OCI-LY1 (cell line): Measurements from ENCODE around the gene ASB4.

Source experiments
- H2AFZ ChIP-seq: fragments of 200-600 bp; sonication (generic), shearing (Covaris generic); 2 replicates; pipeline ENCODE4 v1.6.0; 2014; ENCODE audit warnings: antibody characterized with exemption, mild to moderate bottlenecking, low read length
- H3F3A ChIP-seq: fragments of 200-600 bp; sonication (generic), shearing (Covaris generic); 2 replicates; pipeline ENCODE4 v1.6.0; 2014; ENCODE audit warnings: mild to moderate bottlenecking, antibody characterized with exemption, low read length, moderate library complexity; ENCODE audit not compliant: insufficient read depth
- H3K27ac ChIP-seq: fragments of 200-600 bp; sonication (generic); 2 replicates; pipeline ENCODE4 v1.5.1; 2014; ENCODE audit warnings: low read length, mixed run types, mild to moderate bottlenecking, low read depth; ENCODE audit not compliant: poor library complexity, severe bottlenecking
- H3K27me3 ChIP-seq: fragments of 200-600 bp; sonication (generic); 2 replicates; pipeline ENCODE4 v1.6.0; 2014; ENCODE audit warnings: antibody characterized with exemption, mild to moderate bottlenecking, low read length, moderate library complexity; ENCODE audit not compliant: insufficient read depth
- H3K36me3 ChIP-seq: fragments of 200-600 bp; sonication (generic); 2 replicates; pipeline ENCODE4 v1.6.1; 2014; ENCODE audit warnings: mild to moderate bottlenecking, antibody characterized with exemption, low read length, moderate library complexity, mixed read lengths; ENCODE audit not compliant: insufficient read depth
- H3K4me1 ChIP-seq: fragments of 200-600 bp; sonication (generic); 2 replicates; pipeline ENCODE4 v1.5.1; 2014; ENCODE audit warnings: mild to moderate bottlenecking, low read length, moderate library complexity; ENCODE audit not compliant: insufficient read depth, severe bottlenecking
- H3K4me2 ChIP-seq: fragments of 200-600 bp; sonication (generic), shearing (Covaris generic); 2 replicates; pipeline ENCODE4 v1.6.1; 2014; ENCODE audit warnings: low read length
- H3K4me3 ChIP-seq: fragments of 200-600 bp; sonication (generic); 2 replicates; pipeline ENCODE4 v1.5.1; 2014; ENCODE audit warnings: low read length, low read depth, mild to moderate bottlenecking, mixed read lengths; ENCODE audit not compliant: poor library complexity, severe bottlenecking
- H3K79me2 ChIP-seq: fragments of 200-600 bp; shearing (Covaris generic); 2 replicates; pipeline ENCODE4 v1.6.1; 2016; ENCODE audit warnings: mixed run types, low read length, mixed read lengths; ENCODE audit not compliant: insufficient read depth
- H3K9ac ChIP-seq: fragments of 200-600 bp; sonication (generic), shearing (Covaris generic); 2 replicates; pipeline ENCODE4 v1.6.1; 2014; ENCODE audit warnings: mild to moderate bottlenecking, low read length, mixed read lengths
- H3K9me2 ChIP-seq: fragments of 200-600 bp; sonication (generic), shearing (Covaris generic); 2 replicates; pipeline ENCODE4 v1.6.1; 2014; ENCODE audit warnings: low read depth, mild to moderate bottlenecking, low read length, mixed read lengths
- H3K9me3 ChIP-seq: fragments of 200-600 bp; shearing (Covaris generic); 2 replicates; pipeline ENCODE4 v1.6.1; 2014; ENCODE audit warnings: low read length, mixed read lengths
- H4K20me1 ChIP-seq: fragments of 200-600 bp; sonication (generic), shearing (Covaris generic); 2 replicates; pipeline ENCODE4 v1.6.0; 2016; ENCODE audit warnings: mild to moderate bottlenecking, low read length; ENCODE audit not compliant: insufficient read depth
- EZH2 ChIP-seq: fragments of 200-600 bp; sonication (generic), shearing (Covaris generic); IDR thresholded peaks from 2 replicates; pipeline ENCODE4 v1.8.0; 2017; ENCODE audit warnings: borderline replicate concordance, mixed run types, mild to moderate bottlenecking, antibody characterized with exemption, low read length, moderate library complexity, mixed read lengths
- TF ChIP-seq, protein P1 (sequence below): fragments of 200-600 bp; sonication (generic), shearing (Covaris generic); IDR thresholded peaks from 2 replicates; pipeline ENCODE4 v1.5.1; 2017; ENCODE audit warnings: mild to moderate bottlenecking, antibody characterized with exemption, low read length, moderate library complexity, mixed read lengths

ASB4 gene

DNA sequence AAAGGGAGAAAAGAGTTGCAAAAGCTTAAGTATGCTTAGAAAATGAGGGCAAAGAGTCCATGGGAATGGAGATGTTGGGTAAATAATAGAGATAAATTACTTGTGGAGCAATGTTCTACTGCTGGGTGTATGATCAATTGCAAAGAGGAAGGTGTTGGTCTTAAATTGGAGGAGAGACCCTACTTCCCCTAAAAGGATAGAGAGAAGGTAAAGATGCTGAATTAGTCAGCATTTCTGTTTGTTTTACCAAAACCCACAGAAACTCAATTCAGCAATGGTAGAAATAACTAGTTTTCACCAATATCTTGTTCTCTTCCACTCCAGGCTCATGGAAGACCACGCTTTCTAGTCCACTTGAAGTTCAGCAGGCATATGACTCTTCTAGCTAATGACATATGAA lies 32.1 kb downstream of the ASB4 start:
- H3K4me3 ChIP-seq, result no peak overlapping the region
- H3K9me2 ChIP-seq, result no peaks in the 10 kb centered on the region
- H3K36me3 ChIP-seq, result no peaks in the 10 kb centered on the region
- H3K9me3 ChIP-seq, result no peaks in the 10 kb centered on the region
- H3K4me1 ChIP-seq, result no peaks in the 10 kb centered on the region
- H2AFZ ChIP-seq, result no peak overlapping the region
- H3F3A ChIP-seq, result no peaks in the 10 kb centered on the region
- no peak overlapping the region for H3K27ac ChIP-seq
- H3K9ac ChIP-seq, result no peak overlapping the region
- TF ChIP-seq, protein P1, sequence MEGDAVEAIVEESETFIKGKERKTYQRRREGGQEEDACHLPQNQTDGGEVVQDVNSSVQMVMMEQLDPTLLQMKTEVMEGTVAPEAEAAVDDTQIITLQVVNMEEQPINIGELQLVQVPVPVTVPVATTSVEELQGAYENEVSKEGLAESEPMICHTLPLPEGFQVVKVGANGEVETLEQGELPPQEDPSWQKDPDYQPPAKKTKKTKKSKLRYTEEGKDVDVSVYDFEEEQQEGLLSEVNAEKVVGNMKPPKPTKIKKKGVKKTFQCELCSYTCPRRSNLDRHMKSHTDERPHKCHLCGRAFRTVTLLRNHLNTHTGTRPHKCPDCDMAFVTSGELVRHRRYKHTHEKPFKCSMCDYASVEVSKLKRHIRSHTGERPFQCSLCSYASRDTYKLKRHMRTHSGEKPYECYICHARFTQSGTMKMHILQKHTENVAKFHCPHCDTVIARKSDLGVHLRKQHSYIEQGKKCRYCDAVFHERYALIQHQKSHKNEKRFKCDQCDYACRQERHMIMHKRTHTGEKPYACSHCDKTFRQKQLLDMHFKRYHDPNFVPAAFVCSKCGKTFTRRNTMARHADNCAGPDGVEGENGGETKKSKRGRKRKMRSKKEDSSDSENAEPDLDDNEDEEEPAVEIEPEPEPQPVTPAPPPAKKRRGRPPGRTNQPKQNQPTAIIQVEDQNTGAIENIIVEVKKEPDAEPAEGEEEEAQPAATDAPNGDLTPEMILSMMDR, result no peak
- TF ChIP-seq EZH2, result no peak
- H3K79me2 ChIP-seq, result no peaks in the 10 kb centered on the region
- no peak overlapping the region for H3K4me2 ChIP-seq
- no peaks in the 10 kb centered on the region for H3K27me3 ChIP-seq
- no peaks in the 10 kb centered on the region for H4K20me1 ChIP-seq

DNA sequence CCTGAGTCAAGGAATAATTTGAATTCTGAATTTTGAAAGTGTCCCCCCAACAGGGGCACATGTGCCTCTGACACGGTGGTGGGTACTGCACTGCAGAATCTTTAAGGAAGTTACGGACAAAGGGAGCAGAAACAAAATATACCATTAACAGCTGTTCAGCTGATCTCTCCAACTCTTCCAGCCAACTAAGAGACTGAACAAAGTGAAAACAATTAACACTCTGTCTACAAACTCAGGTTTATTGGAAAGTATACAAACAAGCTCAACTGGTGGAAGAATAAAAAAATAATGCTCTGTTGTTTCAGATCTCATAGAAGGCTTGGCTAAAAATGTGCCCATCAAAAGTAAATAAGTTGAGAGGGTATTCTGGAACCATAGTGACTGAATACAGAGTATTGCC lies 34.4 kb downstream of the ASB4 start:
- no peak overlapping the region for H3K4me3 ChIP-seq
- no peaks in the 10 kb centered on the region for H3K79me2 ChIP-seq
- H3K9me3 ChIP-seq, result no peaks in the 10 kb centered on the region
- no peaks in the 10 kb centered on the region for H3K9me2 ChIP-seq
- H3K27me3 ChIP-seq, result no peaks in the 10 kb centered on the region
- H3K4me1 ChIP-seq, result no peaks in the 10 kb centered on the region
- no peaks in the 10 kb centered on the region for H4K20me1 ChIP-seq
- H3F3A ChIP-seq, result no peaks in the 10 kb centered on the region
- no peak overlapping the region for H3K4me2 ChIP-seq
- no peak overlapping the region for H3K27ac ChIP-seq
- H3K9ac ChIP-seq, result no peak overlapping the region
- H3K36me3 ChIP-seq, result no peaks in the 10 kb centered on the region
- TF ChIP-seq EZH2, result no peak
- TF ChIP-seq, protein P1, result no peak
- H2AFZ ChIP-seq, result no peak overlapping the region

DNA sequence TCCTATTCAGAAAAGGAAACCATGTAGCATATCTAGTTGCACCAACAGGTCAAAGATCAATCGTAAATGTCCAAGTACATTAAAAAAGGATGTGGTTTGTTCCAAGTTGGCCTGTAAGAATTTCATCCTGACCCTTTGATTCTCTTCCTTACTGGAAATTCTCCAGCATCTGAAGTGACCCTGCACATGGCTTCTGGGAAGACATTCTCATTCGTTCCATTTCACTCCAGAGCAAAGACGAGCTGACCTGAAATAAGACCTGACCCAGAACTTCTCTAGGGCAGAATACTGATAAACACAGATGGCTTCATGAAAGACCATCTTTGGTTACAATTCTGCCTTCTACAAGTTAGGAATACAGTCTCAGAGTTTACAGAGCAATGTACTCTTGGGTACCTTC lies 39.8 kb downstream of the ASB4 start:
- Histone ChIP-seq H2AFZ (no peak overlapping the region), H3K4me1 (no peaks in the 10 kb centered on the region), H3K27ac (no peak overlapping the region), H3K9ac (no peak overlapping the region), H3K36me3 (no peaks in the 10 kb centered on the region), H3K4me2 (no peak overlapping the region), H3F3A (no peaks in the 10 kb centered on the region), H3K79me2 (no peaks in the 10 kb centered on the region), H3K27me3 (no peaks in the 10 kb centered on the region), H4K20me1 (no peaks in the 10 kb centered on the region), H3K4me3 (no peak overlapping the region), H3K9me2 (no peaks in the 10 kb centered on the region), H3K9me3 (no peaks in the 10 kb centered on the region)
- TF ChIP-seq, protein P1, result no peak
- no peak for TF ChIP-seq EZH2
